Measurements from ENCODE around the gene SP5. TPM values are rescaled to one million over a fixed set of nuclear protein-coding genes. Genes with fewer than 3 reads are reported as not detected.

Gene SP5
- total RNA-seq, 1 donor from 2014 or later = not detected

DNA sequence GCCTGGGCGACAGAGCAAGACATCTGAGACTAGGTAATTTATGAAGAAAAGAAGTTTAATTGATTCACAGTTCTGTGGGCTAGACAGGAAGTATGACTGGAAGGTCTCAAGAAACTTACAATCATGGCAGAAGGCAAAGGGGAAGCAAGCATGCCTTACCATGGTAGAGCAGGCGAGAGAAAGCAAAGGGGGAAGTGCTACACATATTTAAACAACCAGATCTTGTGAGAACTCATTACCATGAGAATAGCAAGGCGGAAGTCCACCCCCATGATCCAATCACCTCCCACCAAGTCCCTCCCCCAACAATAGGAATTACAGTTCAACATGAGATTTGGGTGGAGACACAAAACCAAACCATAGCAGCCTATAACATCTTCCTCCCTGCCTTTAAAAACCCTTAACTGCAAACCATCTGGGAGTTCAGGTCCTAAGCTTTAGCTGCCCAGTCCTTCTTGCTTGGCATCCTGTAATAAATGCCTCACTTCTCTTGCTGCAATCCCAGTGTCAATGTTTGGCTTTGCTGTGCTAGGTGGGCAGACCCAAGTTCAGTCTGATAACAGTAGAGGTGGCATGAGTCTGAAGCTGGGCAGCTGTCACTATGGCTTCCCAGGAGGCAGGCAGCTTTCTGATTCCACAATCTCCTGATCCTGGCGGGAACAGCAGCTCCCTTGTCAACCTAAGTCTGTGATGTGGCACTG lies 11.2 kb upstream of the SP5 start:
- H3K36me3 ChIP-seq (ENCODE audit: control insufficient read depth, insufficient read depth, low read length) = no peaks in the 10 kb centered on the region
- DNase-seq (ENCODE audit: low read depth) (no peak), FAIRE-seq (no peak)
- H3K27me3 ChIP-seq (ENCODE audit: control insufficient read depth, insufficient read depth, low read length) = peaks cover 9% of the 10 kb centered on the region
- no peak overlapping the region for H3K4me3 ChIP-seq (ENCODE audit: low read depth, low read length)
- TF ChIP-seq, protein P1, sequence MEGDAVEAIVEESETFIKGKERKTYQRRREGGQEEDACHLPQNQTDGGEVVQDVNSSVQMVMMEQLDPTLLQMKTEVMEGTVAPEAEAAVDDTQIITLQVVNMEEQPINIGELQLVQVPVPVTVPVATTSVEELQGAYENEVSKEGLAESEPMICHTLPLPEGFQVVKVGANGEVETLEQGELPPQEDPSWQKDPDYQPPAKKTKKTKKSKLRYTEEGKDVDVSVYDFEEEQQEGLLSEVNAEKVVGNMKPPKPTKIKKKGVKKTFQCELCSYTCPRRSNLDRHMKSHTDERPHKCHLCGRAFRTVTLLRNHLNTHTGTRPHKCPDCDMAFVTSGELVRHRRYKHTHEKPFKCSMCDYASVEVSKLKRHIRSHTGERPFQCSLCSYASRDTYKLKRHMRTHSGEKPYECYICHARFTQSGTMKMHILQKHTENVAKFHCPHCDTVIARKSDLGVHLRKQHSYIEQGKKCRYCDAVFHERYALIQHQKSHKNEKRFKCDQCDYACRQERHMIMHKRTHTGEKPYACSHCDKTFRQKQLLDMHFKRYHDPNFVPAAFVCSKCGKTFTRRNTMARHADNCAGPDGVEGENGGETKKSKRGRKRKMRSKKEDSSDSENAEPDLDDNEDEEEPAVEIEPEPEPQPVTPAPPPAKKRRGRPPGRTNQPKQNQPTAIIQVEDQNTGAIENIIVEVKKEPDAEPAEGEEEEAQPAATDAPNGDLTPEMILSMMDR (IDR thresholded peaks at IDR 0.05; ENCODE audit: insufficient read depth, low read length, severe bottlenecking) = no peak

DNA sequence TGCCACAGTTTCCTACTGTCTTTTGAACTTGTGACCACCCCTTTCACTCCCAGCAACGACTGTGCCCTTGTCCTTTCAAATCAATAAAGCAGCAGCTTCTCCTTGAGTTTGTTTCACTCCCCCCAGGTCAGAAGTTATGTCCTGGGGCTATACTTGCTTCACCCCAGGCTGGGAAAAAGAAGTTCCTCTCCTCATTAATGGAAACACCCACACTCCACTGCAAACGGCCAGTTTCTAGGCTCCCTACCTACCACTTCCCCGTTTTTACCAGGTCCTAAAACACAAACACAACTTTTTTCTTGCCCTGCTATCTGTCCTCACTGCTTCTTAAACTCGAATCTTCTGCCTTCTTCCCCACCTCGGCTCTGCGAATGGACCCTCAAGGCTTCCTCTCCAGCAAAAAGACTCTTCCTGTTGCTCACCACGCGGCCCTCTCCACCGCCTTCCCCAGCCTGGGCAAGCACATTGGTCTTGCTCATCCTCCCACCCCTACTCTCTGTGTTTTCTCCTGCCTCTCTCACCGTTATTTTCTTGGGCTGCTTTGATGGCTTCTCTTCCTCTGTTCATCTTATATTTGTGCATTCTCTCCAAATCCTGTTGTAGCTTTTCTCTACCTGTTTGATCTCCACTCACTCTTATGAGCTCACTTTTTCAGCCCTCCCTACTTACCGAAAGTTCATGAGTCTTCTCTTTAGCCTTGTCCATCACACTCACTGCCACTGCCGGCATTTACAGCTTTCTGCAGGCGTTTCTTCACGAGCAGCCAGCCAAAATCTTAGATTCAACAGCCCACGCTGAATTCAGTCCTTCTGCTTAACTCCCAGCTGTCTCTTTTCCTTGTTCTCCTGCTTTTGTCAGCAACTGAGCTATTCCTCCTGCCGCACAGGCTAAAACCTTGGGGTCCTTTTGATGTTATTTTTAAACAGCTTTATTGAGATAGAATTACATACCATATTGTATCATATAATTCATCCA lies 7.0 kb upstream of the SP5 start:
- no peaks in the 10 kb centered on the region for H3K36me3 ChIP-seq (ENCODE audit: control insufficient read depth, insufficient read depth, low read length)
- DNase-seq (ENCODE audit: low read depth) (no peak), FAIRE-seq (no peak)
- H3K4me3 ChIP-seq (ENCODE audit: low read depth, low read length) = no peak overlapping the region
- TF ChIP-seq, protein P1 (IDR thresholded peaks at IDR 0.05; ENCODE audit: insufficient read depth, low read length, severe bottlenecking) = no peak
- H3K27me3 ChIP-seq (ENCODE audit: control insufficient read depth, insufficient read depth, low read length) = peaks cover 14% of the 10 kb centered on the region

DNA sequence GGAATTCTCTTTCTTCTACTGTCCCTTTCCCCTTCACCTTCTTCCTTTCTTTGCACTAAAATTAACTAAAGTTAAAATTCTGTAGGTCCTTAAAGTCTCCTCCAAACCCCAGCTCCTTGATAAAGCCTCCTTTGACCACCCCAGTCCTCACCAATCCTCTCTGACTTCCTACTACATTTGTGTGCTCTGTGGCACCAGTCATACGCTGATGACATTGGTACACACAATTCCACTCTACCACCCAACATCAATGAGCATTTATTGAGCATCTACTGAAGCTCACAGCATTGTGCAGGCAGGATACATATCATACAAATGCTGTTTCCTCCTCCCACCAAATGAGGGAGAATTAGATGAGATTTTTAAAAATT lies 4.5 kb upstream of the SP5 start:
- no peak for FAIRE-seq
- Histone ChIP-seq H3K27me3 (ENCODE audit: control insufficient read depth, insufficient read depth, low read length) (peaks cover 34% of the 10 kb centered on the region), H3K36me3 (ENCODE audit: control insufficient read depth, insufficient read depth, low read length) (no peaks in the 10 kb centered on the region), H3K4me3 (ENCODE audit: low read depth, low read length) (no peak overlapping the region)
- DNase-seq (ENCODE audit: low read depth) = no peak
- TF ChIP-seq, protein P1 (IDR thresholded peaks at IDR 0.05; ENCODE audit: insufficient read depth, low read length, severe bottlenecking) = no peak

DNA sequence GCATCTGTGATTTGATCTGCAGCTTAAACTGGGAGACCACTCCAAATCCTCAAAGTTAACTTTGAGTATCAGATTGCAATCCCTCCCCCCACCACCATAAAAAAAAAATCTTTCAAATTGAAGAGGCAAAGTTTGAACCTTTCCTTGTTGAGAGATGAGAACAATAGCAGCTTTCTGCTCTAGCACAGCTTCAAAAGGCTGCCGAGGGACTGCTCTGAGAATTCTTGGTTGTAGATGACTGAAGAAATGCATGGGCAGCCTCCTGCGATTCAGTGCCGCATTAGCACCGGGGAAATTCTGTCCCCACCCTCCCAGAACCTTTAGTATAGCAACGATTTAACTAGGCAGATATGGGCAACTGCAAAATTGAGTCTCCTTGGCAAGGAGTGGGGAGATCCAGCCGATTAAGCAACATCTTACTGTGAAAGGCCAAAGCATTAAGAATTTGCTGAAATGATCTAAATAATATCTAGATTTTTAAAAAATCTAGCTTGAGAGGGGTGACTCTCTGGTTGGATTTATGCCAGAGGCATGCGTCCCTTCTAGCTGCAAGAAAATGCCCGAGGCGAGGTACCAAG lies 3.9 kb upstream of the SP5 start:
- peaks cover 38% of the 10 kb centered on the region for H3K27me3 ChIP-seq (ENCODE audit: control insufficient read depth, insufficient read depth, low read length)
- no peak for FAIRE-seq
- TF ChIP-seq, protein P1 (IDR thresholded peaks at IDR 0.05; ENCODE audit: insufficient read depth, low read length, severe bottlenecking) = no peak

DNA sequence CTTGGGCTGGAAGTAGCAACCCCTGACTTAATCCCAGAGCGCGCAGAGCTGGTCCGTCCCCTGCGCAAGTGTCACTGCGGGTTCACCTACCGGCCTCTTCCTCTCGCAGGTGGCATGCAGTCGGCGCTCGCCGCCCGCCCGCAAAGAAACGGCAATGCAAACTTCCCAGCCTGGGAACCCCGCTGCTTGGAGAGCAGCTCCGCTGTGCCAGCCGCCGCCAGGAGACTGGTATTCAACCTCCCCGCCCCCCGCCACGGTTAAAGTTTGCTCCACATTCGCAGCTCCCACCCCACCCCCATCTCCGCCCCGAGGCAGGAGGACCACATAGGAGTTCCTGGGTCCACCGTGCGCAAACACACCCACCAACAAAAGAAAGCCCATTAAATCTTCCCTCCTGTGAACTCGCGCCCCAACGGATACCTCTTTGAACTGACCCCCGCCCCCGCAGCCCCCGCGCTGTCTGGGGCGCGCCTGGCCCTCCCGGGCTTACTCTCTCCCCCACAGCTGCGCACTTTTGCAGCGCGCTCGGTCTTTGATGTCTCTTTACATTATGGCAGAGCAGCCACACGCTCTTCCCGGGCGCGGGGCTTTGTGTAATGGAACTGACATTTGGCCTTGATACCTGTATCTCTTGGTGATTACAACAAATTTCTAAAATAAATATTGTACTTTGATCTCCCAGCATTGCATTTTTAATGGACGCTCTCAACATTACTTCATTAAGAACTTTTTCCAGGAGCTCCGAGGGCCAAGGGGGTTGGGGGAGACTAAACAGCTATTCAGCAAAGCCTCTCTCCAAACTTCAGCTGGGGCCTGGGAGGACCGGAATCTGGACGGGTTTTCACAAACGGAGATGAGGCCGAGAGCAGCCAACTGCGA lies 3.1 kb upstream of the SP5 start:
- H3K36me3 ChIP-seq (ENCODE audit: control insufficient read depth, insufficient read depth, low read length) = no peaks in the 10 kb centered on the region
- peaks cover 43% of the 10 kb centered on the region for H3K27me3 ChIP-seq (ENCODE audit: control insufficient read depth, insufficient read depth, low read length)
- no peak overlapping the region for H3K4me3 ChIP-seq (ENCODE audit: low read depth, low read length)
- FAIRE-seq = no peak
- TF ChIP-seq, protein P1 (IDR thresholded peaks at IDR 0.05; ENCODE audit: insufficient read depth, low read length, severe bottlenecking) = no peak
- DNase-seq (ENCODE audit: low read depth) = no peak

More for the DNA sequence above, 3.9 kb upstream of the SP5 start:
- no peak for DNase-seq (ENCODE audit: low read depth)
- Histone ChIP-seq H3K4me3 (ENCODE audit: low read depth, low read length) (no peak overlapping the region), H3K36me3 (ENCODE audit: control insufficient read depth, insufficient read depth, low read length) (no peaks in the 10 kb centered on the region)

Data from bronchial epithelial cell (primary cell).